Stimulated activated CD8-positive, alpha-beta memory T cell treated with anti-CD3 and anti-CD28 coated beads, Interleukin-12 subunit alpha, Interleukin-12 subunit beta, amount 100 ng/mL, for 24 hours (primary cell): ENCODE data around the gene KDM4B.

ENCODE experiments used
- DNase-seq: peaks from one replicate; pipeline ENCODE4 v3.0.0-alpha.2; 2020; ENCODE audit errors: extremely low read depth

Gene KDM4B

DNA sequence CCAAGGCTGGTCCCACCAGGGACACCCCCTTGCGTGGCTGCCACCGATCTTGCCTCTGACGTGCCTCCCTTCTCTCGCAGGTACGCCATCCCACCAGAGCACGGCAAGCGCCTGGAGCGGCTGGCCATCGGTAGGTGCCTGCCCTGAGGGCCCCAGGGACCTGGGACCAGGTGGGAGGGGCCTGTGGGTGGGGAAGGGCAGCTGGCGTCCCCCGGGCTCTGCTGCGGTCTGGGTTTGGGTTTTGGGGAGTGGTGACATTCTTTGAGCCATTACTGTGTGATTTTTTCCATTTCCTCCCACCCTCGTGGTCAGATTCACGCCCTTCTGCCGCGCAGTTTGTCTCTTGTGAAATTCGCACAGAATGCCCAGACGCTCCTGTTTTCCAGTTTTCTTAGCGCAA, 102.0 kb downstream of the KDM4B start:
- no peak for DNase-seq

DNA sequence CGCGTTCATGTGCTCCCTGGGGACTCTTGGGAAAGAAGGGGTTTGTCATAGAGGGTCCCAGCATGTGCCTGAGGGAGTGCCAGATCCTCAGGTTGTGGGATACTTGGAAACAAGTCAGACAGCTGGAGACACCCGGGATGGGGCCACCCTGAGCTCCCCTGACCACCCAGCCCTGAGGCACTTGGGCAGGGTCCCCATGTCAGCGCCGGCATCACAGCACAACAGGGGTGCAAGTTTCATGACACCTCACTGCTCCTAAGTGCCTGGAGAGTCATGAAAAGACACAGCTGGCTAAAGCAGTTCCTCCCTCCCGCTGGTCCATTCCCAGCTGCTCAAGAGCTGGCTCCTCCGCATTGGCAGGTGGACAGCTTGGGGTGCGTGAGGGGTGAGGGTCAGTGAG, 102.7 kb downstream of the KDM4B start:
- no peak for DNase-seq

DNA sequence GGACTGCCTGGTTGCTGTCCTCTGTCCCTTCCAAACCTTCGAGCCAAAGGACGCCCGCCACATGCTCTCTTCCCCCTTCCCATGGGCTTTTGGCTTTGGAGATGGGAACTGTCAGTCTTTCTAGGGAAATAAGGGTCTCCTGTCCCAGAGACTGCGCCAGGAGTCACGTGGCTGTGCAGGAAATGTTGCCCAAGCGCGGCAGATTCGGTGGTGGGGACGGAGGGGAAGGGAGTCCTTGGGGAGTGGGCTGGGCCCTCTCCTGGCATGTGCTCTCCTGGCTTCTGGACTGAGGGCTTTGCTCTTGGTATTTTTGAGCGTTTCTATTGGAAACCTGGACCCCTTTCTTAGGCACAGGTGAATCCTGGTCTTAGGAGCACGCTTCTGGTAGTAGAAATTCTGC, 103.2 kb downstream of the KDM4B start:
- no peak for DNase-seq

DNA sequence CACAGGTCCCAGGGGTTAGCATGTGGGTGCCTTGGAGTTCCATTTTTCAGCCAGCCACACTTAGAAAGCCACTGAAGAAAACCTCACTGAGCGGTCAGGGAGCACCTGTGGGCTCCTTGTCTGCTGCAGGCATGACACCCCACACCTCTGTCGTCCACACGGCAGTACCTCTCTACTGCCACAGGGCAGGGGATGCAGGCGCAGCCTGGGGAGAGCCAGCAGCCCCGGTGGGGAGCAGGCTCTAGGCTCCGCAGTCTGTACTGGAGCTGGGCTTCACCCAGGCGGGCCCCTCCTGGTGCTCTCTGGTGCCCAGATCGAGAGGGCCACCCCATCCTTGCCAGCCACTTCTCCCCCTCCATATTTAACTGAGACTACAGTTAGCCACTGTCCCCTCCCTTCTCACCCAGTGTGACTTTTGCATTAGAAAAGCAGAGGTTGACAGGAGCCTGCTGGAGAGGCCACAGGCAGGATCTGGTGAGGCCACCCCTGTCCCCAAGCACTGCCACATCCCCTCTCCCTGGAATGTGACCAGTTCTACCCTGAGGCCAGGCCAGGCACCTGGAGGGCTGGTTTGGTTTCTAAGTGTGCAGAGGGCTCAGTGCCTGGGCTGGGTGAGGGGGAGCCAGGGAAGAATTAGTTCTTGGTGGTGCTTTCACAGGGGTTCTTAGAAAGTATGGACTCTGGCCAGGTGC, 104.4 kb downstream of the KDM4B start:
- DNase-seq, result no peak

DNA sequence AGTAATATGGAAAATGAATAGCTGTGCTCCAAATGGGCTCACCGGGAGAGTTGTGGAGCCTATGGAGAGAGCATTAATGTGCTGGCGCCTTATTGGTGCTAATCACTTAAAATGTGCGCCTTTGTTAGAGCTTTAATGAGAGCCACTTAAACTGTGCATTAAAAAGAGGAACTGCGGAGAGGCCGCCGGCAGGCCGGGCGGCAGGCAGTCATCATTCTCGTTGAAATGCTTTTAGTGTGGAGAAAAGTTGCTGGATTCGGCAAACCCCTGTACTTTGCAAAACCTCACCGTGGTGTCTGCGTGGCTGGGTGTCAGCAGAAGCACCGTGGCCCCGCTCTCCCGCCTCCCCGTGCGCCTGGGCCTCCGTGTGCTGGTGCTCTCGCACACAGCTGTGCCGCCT, 105.5 kb downstream of the KDM4B start:
- no peak for DNase-seq

DNA sequence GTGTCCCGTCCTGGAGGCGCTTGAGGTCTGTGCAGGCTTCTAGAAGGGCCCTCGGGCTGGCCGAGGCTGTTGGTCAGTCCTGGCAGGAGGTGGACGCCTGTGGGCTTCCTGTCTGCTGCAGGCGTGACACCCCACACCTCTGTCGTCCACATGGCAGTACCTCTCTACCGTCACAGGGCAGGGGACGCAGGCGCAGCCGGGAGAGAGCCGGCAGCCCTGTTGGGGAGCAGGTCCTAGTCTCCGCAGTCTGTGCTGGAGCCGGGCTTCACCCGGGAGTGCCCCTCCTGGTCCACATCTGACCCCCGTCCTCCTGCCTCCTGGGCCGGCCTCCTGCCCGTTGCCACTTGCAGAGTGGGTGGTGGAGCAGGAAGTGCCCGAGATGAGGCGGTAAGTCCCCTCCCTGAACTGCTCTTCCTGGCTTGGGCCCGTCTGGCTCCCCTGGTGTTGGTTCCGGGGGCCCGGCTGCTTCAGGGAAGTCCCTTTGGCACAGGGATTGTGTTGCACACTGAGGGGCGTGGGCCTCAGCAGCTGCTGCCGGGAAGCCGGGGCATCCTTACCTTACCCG, 106.0 kb downstream of the KDM4B start:
- DNase-seq, result no peak

DNA sequence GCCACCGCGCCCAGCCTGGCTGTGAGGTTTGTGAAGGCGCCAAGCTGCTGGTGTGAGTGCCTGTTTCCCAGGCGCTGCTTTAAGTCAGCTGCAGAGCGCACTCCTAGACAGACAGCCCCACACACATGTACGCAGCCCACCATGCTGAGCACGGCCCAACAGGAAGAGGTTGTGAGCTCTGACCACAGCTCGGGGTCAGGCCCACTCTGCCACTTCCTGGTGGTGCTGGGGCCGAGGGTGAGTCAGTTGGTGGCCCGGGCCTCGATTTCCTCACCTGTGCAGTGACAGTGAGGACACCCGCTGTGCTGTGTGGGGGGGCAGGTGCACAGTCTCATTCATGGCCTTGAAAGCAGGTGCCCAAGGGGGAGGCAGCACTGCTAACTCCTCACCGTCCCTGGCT, 106.7 kb downstream of the KDM4B start:
- no peak for DNase-seq

DNA sequence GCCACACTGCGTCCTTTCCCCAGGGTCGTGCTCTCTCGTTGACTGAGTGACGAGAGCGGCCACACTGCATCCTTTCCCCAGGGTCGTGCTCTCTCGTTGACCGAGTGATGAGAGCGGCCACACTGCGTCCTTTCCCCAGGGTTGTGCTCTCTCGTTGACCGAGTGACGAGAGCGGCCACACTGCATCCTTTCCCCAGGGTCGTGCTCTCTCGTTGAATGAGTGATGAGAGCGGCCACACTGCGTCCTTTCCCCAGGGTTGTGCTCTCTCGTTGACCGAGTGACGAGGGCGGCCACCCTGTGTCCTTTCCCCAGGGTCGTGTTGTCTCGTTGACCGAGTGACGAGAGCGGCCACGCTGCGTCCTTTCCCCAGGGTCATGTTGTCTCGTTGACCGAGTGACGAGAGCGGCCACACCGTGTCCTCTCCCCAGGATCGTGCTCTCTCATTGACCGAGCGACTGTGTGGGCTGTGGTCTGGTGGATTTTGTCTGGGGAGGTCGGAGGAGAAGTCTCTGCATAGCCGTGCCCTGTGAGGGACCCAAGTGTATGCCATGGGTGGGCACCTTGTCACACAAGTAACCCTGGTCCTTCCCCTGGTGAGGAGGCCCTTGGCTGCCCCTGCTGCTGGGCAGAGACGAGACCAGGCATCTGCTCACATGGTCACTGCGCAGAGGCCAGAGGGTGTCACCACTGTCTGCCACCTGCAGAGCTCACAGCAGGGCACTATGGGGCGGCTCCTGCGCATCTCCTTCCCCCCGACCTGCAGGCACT, 107.7 kb downstream of the KDM4B start:
- no peak for DNase-seq

DNA sequence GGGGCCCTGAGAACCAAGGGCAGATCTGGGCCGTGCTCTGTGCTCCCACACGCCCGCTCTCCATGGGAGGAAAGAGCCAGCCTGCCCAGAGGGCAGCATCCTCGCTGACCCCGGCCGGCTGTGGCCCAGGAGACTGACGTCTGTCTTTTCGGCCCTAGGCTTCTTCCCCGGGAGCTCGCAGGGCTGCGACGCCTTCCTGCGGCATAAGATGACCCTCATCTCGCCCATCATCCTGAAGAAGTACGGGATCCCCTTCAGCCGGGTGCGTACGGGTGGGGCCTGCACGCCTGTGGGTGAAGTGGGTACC, 108.2 kb downstream of the KDM4B start:
- no peak for DNase-seq

DNA sequence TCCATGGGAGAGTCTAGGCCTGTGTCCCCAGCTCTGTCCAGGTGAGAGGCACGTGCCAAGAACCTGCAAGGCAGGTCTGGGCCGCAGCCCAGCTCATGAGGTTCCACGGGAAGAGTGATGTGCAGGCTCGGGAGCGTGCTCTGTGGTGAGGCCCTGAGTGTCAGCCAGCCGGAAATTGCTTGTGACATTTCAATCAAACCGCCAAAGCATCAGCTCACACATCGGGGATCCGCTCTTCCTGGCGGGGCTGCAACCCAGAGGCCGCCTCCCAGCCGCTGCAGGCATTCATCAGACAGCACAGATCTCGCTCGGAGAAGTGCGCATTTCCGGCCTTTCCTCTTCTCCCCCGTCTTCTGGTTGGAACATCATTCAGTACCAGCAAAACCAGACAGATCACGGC, 109.3 kb downstream of the KDM4B start:
- DNase-seq, result no peak

DNA sequence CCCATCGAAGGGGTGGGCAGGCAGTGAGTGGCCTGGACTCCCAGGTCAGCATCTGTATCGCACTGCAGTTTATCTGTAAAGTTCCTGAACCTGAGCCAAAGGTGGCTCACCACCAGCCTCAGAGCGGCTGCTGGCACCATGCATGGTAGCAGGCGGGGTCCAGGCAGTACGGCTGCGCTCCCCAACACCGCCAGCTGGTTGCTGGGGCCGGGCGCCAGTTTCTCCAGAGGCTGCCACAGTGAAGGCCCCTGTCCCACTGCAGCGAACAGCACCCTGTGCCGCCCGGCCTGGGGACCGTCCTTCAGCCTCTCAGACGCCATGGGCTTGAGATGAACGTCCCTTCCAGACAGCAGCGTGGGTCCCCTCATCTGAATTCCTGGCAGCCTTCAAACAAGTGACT, 109.8 kb downstream of the KDM4B start:
- no peak for DNase-seq

DNA sequence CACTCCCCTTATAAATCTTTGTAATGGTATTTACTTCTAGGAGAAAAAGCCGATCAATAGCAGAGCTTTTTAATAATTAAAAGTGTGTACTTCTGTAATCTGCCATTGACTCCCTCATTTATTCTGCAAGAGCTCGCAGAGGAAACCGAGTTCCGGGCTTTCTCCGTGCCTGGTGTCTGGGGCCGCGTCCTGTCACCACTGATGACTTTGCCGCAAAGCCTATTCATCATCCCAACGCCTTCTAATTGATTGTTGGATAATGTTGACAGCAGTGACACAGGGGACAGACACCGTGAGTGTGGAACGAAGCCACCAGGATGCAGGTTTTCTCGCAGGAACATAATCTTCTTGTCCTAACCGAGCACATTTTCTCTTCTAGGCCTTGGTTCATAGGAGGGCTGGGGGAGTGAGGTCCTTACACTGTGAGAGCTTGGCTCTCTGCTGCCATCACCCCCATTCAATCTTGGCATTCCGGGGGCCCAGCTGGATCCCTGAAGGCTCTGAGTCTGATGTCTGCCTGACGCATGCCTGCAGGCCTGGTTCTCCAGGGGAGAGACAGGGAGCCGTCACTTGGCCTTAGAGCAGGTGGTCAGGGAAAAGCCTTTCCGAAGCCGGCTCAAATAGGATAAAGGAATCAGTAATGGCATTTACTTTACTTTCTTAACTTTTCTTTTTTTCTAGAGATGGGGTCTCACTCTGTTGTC, 110.3 kb downstream of the KDM4B start:
- no peak for DNase-seq

DNA sequence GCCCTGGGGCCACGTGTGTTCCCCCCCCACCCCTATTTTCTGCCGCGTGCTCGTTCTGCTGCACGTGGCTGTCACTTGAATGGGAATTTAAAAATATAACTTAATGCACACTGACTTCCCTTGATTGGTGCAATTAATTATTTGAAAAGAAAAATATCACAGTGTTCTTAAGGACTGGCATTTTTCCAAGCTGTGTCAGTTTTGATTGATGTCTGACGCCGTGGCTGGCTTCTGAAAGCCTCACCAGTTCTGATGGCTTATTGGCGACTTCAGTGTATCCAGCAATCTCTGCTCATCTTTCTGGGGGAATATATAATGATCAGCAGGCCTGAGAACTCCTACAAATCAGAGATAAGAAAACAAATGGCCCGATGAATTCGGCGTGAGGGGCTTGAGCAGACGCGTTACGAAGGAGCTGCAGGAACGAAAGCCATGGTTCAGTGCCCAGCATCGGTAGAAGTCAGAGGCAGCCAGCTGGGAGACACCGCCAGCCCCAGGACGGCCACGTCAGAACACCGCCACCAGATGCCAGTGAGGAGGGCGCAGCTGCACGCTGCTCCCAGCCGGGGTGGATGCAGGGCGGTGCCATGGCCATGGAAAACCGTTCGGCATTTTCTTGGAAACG, 111.2 kb downstream of the KDM4B start:
- no peak for DNase-seq

DNA sequence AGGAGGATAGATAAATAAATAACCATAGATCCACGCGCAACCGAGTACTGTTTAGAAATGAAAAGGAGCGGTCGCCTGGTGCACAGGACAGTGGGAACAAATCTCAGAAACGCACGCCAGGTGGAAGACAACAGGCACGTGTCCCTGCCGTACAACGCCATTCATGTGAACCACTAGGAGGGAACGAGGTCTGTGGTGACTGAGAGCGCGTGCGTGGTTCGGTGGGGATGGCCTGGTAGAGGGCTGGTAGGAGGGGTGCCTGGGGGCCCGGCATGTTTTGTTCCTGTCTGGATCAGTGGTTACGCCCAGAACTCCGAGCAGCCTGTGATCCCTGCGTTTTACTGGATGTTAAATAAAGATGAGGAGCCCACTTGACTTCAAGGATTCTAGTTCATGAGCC, 111.9 kb downstream of the KDM4B start:
- DNase-seq, result no peak

DNA sequence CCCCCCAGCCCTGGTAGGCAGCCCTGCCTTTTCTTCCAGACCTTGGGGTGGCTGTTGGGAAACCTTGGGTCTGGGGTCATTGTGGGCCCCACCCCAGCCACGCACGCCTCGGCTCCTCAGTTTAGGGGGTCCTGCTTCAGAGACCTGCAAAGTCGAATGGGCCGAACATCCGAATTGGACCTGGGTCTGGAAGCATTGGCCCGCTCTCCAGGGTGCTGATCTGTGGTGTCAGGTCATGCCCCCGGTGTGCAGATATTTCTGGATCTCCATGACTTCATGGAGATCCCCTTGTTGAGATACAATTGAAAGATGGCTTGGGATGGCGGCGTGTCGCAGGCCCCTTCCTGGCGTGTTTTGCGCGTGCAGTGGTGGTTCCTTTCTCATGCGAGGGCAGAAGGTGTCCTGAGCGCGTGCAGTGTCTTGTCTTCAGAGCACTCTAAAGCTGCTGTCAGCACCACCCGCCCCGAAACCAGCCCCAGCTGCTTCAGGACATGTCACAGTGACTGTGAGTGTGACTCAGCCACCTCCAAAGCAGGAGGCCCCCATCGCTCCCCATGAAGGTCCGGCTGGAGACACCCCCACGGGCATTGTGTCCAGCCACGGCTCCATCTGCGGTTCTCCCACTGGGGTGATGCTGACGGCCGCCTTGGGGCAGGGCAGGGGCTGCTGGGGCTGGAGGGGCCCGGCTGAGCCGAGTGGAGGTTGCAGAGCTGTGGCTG, 112.7 kb downstream of the KDM4B start:
- no peak for DNase-seq

DNA sequence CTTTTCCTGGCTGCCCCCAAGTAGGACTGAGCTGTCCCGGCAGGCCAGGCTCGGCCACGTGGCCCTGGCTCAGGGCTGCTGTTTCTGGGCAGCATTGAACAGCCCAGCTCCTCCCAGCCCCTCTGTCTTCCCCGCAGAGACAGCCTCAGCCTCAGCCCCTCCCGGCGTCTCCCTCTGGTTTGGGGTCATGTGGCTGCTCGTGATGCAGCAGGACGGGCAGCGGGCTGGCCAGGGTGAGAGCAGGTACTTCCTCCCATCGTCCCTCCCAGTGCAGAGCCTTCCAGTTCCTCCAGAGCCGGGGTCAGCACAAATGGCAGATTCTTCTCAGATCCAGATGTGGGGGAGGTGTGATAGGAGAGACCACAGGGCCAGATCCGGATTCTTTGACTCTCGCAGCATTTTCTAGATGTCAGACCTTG, 114.6 kb downstream of the KDM4B start:
- DNase-seq, result no peak

DNA sequence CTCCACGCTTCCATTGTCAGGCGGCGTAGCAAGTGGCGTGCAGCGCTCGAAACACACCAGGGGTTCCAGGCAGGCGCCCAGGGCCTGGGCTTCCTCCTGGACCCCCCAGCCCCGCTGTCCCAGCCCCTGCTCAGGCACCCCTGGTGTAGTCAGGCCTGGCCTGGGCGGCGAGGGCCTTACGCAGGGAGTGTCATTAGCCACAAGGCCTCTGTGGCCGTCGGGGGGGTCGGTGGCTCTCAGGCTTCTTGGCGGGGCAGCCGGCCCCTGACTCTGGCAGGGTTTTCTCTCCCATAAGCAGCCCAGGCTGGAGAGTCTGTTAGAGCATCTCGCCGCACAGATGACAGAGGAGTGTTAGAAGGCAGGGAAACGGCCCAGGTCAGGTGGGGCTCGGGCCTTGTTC, 116.7 kb downstream of the KDM4B start:
- no peak for DNase-seq

DNA sequence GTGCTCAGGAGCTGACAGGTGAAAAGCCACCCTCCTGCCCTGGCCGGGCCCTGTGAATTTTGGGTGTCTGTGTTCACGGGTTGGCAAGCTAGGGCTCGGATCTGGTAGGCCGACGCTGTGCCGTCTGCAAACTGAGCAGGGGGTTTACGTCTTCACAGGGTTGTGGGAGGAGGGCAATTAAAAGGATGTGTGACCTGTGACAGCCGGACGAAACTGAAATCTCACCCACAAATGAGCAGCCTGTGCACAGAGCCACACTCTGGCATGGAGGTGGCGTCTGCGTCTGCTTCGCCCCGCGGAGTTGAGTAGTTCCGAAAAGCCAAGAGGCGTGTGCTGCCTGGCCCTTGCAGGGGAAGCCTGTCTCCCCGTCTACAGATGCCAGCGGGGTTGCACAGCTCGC, 117.3 kb downstream of the KDM4B start:
- no peak for DNase-seq

DNA sequence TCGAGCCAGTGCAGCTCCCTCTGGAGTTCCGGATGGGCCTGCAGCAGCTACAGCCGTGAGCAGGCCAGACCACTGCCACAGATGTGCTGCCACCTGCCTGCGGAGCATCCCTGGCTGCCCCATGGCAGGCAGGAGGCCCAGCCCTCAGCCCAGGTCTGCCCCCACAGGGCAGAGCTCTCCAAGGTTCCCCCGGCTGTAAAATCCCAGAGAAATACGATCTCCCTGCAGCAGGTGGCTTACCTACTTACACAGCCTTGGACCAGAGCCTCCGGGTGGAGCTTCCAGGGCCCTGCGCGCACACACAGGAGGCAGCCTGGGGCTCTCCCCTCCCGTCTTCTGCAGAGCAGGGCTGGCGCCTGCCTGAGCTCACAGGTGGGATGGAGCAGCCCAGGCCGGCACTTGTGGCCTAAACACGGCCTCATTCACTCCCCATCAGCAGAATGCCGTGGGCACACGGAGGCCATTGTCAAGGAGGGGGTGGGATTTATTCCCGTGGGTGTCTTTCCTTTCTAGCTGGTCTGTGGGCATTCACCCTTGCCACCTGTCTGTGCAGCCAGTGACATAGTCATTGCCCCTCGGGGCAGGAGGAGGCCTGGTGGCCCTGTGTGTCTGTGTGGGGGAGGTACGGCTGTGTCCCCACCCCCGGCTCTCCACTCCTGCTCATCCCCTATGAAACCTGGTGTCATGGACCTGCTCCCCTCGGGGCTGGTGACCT, 118.0 kb downstream of the KDM4B start:
- DNase-seq, result no peak

DNA sequence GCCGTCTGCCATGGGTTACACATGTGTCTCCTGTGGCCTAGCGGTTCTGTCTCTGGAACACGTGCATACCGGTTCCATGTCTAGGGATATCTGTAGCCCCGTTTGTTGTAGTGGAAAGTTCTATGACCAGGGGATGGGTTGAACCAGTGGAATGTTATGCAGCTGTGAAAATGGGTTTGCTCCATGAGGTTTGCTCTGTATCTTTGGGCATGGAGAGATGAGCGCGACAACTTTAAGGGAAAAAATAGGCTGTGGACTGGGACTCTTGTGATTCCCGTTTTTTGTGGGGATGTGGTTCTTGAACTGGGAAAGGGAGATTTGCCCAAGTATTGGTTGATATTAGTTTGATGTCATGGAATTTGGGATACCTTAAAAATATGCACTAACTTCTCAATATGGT, 120.4 kb downstream of the KDM4B start:
- DNase-seq, result no peak

DNA sequence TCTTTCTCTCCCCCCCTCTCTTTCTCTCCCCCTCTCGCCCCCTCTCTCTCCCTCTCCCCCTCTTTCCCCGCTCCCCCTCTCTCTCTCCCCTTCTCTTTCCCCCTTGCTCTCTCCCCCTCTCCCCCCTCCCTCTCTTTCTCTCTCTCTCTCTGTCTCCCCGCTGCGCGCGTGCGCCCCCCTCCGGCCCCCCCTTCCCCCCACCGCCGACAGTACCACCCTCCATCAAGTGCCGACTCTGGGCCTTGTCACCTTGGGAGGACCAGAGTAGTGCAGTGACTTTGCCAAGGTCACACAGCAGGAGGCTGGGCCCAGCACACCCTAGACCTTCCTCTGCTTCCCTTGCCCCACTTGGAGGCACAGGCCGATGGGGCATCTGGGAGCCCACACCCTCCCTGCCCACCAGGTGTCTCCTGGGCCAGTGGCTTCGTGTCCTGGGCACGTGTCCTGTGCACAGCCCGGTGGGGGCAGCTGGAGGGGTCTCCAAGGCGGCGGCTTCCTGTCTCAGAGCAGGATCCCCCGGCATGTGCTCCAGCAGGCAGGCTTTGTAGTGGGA, 121.6 kb downstream of the KDM4B start:
- DNase-seq, result no peak
